Tibial nerve (tissue), 4 donors: ENCODE results near the gene SIGLEC9.

Experiments
- EP300 ChIP-seq, 2 donors: sonication (generic); formaldehyde crosslinking; IDR thresholded peaks; one replicate each; pipeline ENCODE4 v1.6.1; 2017; ENCODE audit warnings: antibody characterized with exemption in 2 of 2, mild to moderate bottlenecking in 1 of 2
- POLR2A ChIP-seq, 2 donors: fragments of 450-650 bp; IDR thresholded peaks; one replicate each; pipeline ENCODE4 v1.6.1; 2017; ENCODE audit warnings: antibody characterized with exemption in 2 of 2, mild to moderate bottlenecking in 2 of 2, moderate library complexity in 2 of 2
- TF ChIP-seq, protein P1 (sequence below), 5 experiments: fragments of 200-600 bp in 3 of 5; fragments of 450-650 bp in 2 of 5; sonication (generic) in 3 of 5; IDR thresholded peaks; one replicate each; pipeline ENCODE4 v1.5.1; 2016 to 2019; ENCODE audit warnings: antibody characterized with exemption in 5 of 5, mild to moderate bottlenecking in 3 of 5, moderate library complexity in 2 of 5

DNA sequence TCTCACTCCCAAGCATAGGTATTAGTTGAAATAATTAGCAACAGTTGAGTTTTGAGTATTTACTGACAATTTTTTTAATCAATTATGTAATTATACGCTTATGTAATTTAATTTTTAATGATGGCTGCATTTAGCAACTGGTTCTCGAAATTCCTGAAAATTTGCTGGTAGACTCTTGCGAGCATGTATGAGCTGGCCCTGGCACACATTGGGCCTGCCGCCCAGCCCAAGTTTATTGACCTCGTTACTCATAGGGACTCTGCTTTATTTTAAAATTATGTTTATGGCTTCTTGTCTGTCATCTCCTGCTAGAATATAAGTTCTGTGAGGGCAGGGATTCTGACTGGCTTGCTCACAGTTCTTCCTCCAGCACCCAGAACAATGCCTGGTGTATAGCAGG lies 48.7 kb upstream of the SIGLEC9 start:
- TF ChIP-seq, protein P1, sequence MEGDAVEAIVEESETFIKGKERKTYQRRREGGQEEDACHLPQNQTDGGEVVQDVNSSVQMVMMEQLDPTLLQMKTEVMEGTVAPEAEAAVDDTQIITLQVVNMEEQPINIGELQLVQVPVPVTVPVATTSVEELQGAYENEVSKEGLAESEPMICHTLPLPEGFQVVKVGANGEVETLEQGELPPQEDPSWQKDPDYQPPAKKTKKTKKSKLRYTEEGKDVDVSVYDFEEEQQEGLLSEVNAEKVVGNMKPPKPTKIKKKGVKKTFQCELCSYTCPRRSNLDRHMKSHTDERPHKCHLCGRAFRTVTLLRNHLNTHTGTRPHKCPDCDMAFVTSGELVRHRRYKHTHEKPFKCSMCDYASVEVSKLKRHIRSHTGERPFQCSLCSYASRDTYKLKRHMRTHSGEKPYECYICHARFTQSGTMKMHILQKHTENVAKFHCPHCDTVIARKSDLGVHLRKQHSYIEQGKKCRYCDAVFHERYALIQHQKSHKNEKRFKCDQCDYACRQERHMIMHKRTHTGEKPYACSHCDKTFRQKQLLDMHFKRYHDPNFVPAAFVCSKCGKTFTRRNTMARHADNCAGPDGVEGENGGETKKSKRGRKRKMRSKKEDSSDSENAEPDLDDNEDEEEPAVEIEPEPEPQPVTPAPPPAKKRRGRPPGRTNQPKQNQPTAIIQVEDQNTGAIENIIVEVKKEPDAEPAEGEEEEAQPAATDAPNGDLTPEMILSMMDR (IDR thresholded peaks at IDR 0.05): no peak
- TF ChIP-seq POLR2A (IDR thresholded peaks at IDR 0.05) (no peak), EP300 (IDR thresholded peaks at IDR 0.05) (no peak)
